Lower lobe of right lung (tissue), 2 donors: ENCODE data around the gene XRCC6. TPM values are rescaled to one million over a fixed set of nuclear protein-coding genes. Genes with fewer than 3 reads are reported as not detected.
A peak's percentile ranks its signal among the peaks of the same experiment; 100 is the strongest.
"Not testable (repeated sequence)": the region's sequence is repeated elsewhere in the genome, so short reads cannot be mapped to it uniquely, and the experiment has no call there.

Source experiments
- ATAC-seq, 2 donors: fragments of 200-7000 bp; cut with Tn5 transposase; one replicate each; pipeline ENCODE4 v1.9.1; 2020 to 2022; ENCODE audit warnings: mild to moderate bottlenecking in 2 of 2, moderate library complexity in 2 of 2
- DNase-seq: peaks from one replicate; pipeline ENCODE4 v3.0.0-alpha.2; 2020
- H3K27ac ChIP-seq: fragments of 200-600 bp; one replicate; pipeline ENCODE4 v1.8.0; 2022
- H3K27me3 ChIP-seq: fragments of 200-600 bp; one replicate; pipeline ENCODE4 v1.8.0; 2022; ENCODE audit warnings: low read depth
- H3K36me3 ChIP-seq: fragments of 200-600 bp; one replicate; pipeline ENCODE4 v1.8.0; 2022; ENCODE audit warnings: mild to moderate bottlenecking
- H3K4me1 ChIP-seq: fragments of 200-600 bp; one replicate; pipeline ENCODE4 v1.8.0; 2022
- H3K4me3 ChIP-seq: fragments of 200-600 bp; one replicate; pipeline ENCODE4 v1.8.0; 2022; ENCODE audit warnings: mild to moderate bottlenecking
- H3K9me3 ChIP-seq: fragments of 200-600 bp; one replicate; pipeline ENCODE4 v1.8.0; 2022
- CTCF ChIP-seq: fragments of 200-600 bp; IDR thresholded peaks from one replicate; pipeline ENCODE4 v1.8.0; 2022; ENCODE audit warnings: antibody characterized with exemption, mild to moderate bottlenecking
- intact Hi-C: fragments of 100-400 bp; cut with DNase I; formaldehyde crosslinking; loops from one replicate; pipeline ENCODE4 v1.11.0; 2022
- total RNA-seq: library from RNA; stranded (reverse); fragmentation: NEBNext Ultra II Directional; extraction: Animal tissue kit (Norgen Biotek cat#: 25700); gene quantifications from one replicate; pipeline ENCODE4 v1.2.1, GENCODE V29; 2021
- donor health status: DM: no; HTN: yes; CAD: no; lungs with severe emphysema.

Gene XRCC6
- total RNA-seq, 1 donor from 2014 or later = 162 TPM

GRCh38 chr22:41664490-41664889 lies 43.4 kb downstream of the XRCC6 start:
- DNase-seq = no peak
- no peak for TF ChIP-seq CTCF
- H3K4me3 ChIP-seq = no peak overlapping the region
- no peaks in the 10 kb centered on the region for H3K9me3 ChIP-seq
- peaks cover 61% of the 10 kb centered on the region for H3K36me3 ChIP-seq
- intact Hi-C loops = no loop called here
- H3K27me3 ChIP-seq = no peaks in the 10 kb centered on the region
- H3K27ac ChIP-seq = no peak overlapping the region
- peaks cover 17% of the 10 kb centered on the region for H3K4me1 ChIP-seq
- no peak for ATAC-seq

DNA sequence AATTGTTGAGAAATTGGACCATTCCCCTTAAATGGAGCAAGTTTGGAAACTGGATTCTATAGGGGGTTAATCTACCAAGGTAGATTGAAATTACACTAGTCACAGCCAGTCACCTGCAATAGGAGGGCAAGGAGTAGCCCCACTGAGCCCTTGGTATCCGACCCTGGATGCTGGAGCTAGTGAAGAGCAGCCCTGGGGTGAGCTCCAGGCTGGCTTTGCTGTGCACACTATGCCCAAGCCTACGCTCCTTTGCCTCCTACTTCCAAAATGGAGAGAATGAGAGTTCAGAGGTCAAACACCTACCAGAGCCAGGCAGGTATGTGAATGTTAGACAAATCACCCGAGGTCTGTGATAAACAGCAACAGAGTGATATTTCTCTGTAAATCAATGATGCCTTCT lies 43.9 kb downstream of the XRCC6 start:
- Histone ChIP-seq H3K36me3 (peaks cover 56% of the 10 kb centered on the region), H3K27me3 (no peaks in the 10 kb centered on the region), H3K4me1 (peaks cover 17% of the 10 kb centered on the region), H3K27ac (no peak overlapping the region), H3K9me3 (no peaks in the 10 kb centered on the region), H3K4me3 (no peak overlapping the region)
- intact Hi-C loops = no loop called here
- no peak for TF ChIP-seq CTCF
- no peak for DNase-seq
- ATAC-seq = no peak

DNA sequence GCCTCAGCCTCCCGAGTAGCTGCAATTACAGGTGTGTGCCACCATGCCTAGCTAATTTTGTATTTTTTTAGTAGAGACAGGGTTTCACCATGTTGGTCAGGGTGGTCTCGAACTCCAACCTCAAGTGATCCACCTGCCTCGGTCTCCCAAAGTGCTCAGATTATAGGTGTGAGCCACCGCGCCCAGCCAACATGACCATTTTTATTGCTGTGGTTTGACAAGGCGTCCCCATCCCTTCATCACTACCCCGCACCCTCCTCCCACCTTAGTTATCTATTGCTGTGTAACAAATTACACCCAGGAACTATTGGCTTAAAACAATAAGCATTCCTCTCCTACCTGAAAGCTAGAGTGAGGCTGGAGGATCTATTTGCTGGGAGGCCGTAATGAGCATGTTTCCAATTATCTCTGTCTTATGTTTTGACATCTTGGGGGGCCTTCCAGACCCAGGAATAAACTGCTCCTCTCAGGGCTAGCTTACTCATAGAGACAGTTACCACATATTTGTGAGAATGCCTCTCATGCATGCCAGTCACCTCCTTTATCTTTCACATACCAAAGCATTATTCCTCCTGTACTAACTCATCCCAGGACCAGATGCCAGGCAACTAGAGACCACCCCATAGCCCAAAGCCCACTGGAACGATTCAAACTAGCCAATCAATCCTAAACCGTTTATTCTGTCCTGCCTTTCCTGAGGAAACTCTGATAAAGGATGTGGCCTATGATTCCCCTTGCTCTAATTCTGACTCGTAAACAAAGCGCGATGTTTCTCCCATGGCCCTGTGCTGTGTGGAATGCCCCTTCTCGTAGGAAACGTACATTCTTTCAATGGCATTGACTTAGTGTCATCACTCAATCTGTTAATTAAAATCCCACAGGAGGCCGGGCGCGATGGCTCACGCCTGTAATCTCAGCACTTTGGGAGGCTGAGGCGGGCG lies 48.1 kb downstream of the XRCC6 start:
- no peak for TF ChIP-seq CTCF
- no peak for DNase-seq
- H3K4me1 ChIP-seq = peaks cover 17% of the 10 kb centered on the region
- intact Hi-C loops = no loop called here
- peak overlapping the region; percentile 64 for H3K27ac ChIP-seq
- H3K4me3 ChIP-seq = no peak overlapping the region
- no peak for ATAC-seq
- H3K36me3 ChIP-seq = peaks cover 28% of the 10 kb centered on the region
- H3K9me3 ChIP-seq = no peaks in the 10 kb centered on the region
- H3K27me3 ChIP-seq = no peaks in the 10 kb centered on the region

DNA sequence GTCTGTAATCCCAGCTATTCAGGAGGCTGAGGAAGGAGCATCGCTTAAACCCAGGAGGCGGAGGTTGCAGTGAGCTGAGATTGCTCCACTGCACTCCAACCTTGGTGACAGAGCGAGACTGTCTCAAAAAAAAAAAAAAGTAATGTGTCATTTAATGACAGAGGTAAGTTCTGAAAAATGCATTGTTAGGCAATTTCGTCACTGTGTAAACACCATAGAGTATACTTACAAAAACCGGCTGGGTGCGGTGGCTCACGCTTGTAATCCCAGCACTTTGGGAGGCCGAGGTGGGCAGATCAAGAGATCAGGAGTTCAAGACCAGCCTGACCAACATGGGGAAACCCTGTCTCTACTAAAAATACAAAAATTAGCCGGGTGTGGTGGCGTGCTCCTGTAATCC lies 51.0 kb downstream of the XRCC6 start:
- H3K4me1 ChIP-seq, H3K27ac ChIP-seq, H3K9me3 ChIP-seq, H3K4me3 ChIP-seq, intact Hi-C loops, H3K27me3 ChIP-seq: not testable (repeated sequence)
- peak; percentile 74 to 79 for ATAC-seq
- H3K36me3 ChIP-seq = peaks cover 41% of the 10 kb centered on the region
- DNase-seq = peak; percentile 58

- Histone ChIP-seq H3K27me3 (no peaks in the 10 kb centered on the region), H3K9me3 (no peaks in the 10 kb centered on the region), H3K36me3 (peaks cover 48% of the 10 kb centered on the region), H3K27ac (no peak overlapping the region), H3K4me3 (no peak overlapping the region), H3K4me1 (peaks cover 3% of the 10 kb centered on the region)
- ATAC-seq (no peak), DNase-seq (no peak)
- intact Hi-C loops = no loop called here
- no peak for TF ChIP-seq CTCF
Observed at GRCh38 chr22:41672780-41673509, 51.9 kb downstream of the XRCC6 start.
